H1 (cell line): ENCODE results near the gene JMJD7. TPM values are rescaled to one million over a fixed set of nuclear protein-coding genes. Genes with fewer than 3 reads are reported as not detected.

Experiments
- CTCF ChIA-PET: fragments of 300-600 bp; sonication (Branson Sonifier 250); formaldehyde crosslinking; loops from one replicate; lab custom pipeline; 2021; ENCODE audit not compliant: partially characterized antibody; lab: Charles Lee
- POLR2A ChIA-PET: fragments of 300-600 bp; sonication (Branson Sonifier 250); formaldehyde crosslinking; loops from one replicate; lab custom pipeline; 2021; ENCODE audit warnings: inconsistent platforms; ENCODE audit not compliant: partially characterized antibody; lab: Charles Lee
- DNase-seq, 2 experiments: peaks; one replicate each; pipeline versions ENCODE4 v3.0.0 to v3.0.0-alpha.2; 2010 to 2022; ENCODE audit warnings: low spot score in 2 of 2, low read depth in 1 of 2, mixed read lengths in 1 of 2
- FAIRE-seq: peaks from 2 replicates; lab custom pipeline; 2011; peaks lifted over from hg19 to GRCh38; lab: Jason Lieb, UNC
- H2AFZ ChIP-seq: 2 replicates; pipeline ENCODE4 v1.8.1; 2012; ENCODE audit warnings: low read length, inconsistent platforms
- H2AK5ac ChIP-seq: 2 replicates; pipeline ENCODE4 v1.6.1; 2013; ENCODE audit warnings: low read depth, low read length
- H2BK120ac ChIP-seq: replicated peaks from 2 replicates; pipeline ENCODE3; 2013; ENCODE audit warnings: low read depth, low read length, inconsistent platforms
- H2BK12ac ChIP-seq: 2 replicates; pipeline ENCODE4 v1.6.1; 2013; ENCODE audit warnings: low read depth, low read length
- H2BK15ac ChIP-seq: 2 replicates; pipeline ENCODE4 v1.6.1; 2013; ENCODE audit warnings: low read length
- H2BK20ac ChIP-seq: 2 replicates; pipeline ENCODE4 v1.6.1; 2013; ENCODE audit warnings: low read length
- H2BK5ac ChIP-seq: 2 replicates; pipeline ENCODE4 v1.6.1; 2013; ENCODE audit warnings: low read depth, low read length
- H3K14ac ChIP-seq: 2 replicates; pipeline ENCODE4 v1.6.1; 2013; ENCODE audit warnings: inconsistent platforms; ENCODE audit not compliant: insufficient read length
- H3K18ac ChIP-seq: 2 replicates; pipeline ENCODE4 v1.6.1; 2013; ENCODE audit warnings: low read length; ENCODE audit errors: extremely low read depth
- H3K23ac ChIP-seq: 2 replicates; pipeline ENCODE4 v1.6.1; 2013; ENCODE audit warnings: inconsistent platforms; ENCODE audit not compliant: insufficient read length
- H3K23me2 ChIP-seq: 2 replicates; pipeline ENCODE4 v1.6.1; 2013; ENCODE audit warnings: low read depth, low read length
- H3K27ac ChIP-seq: 2 replicates; pipeline ENCODE4 v1.6.1; 2011; ENCODE audit warnings: low read depth, low read length, inconsistent platforms
- H3K27me3 ChIP-seq, 4 experiments: replicated peaks in 1 of 4; 1 replicate in 1 of 4; 2 replicates in 3 of 4; pipeline versions ENCODE4 v1.6.1 to v1.8.1; 2011 to 2013; ENCODE audit warnings: low read length in 3 of 4, mild to moderate bottlenecking in 3 of 4, inconsistent platforms in 2 of 4, mixed read lengths in 2 of 4, moderate library complexity in 1 of 4; ENCODE audit not compliant: control insufficient read depth in 3 of 4, insufficient read depth in 3 of 4; ENCODE audit errors: extremely low read depth in 1 of 4
- H3K36me3 ChIP-seq, 4 experiments: 2 replicates each; pipeline versions ENCODE4 v1.6.1 to v1.8.1; 2011 to 2013; ENCODE audit warnings: mild to moderate bottlenecking in 4 of 4, low read length in 3 of 4, moderate library complexity in 2 of 4, control low read depth in 1 of 4, inconsistent platforms in 1 of 4; ENCODE audit not compliant: insufficient read depth in 4 of 4, control insufficient read depth in 2 of 4
- H3K4ac ChIP-seq: replicated peaks from 2 replicates; pipeline ENCODE3; 2013; ENCODE audit warnings: low read length, low read depth, mixed read lengths, inconsistent platforms; ENCODE audit not compliant: insufficient read length
- H3K4me1 ChIP-seq, 4 experiments: replicated peaks in 1 of 4; 1 replicate in 1 of 4; 2 replicates in 3 of 4; pipeline versions ENCODE4 v1.6.1 to v1.8.1; 2011 to 2013; ENCODE audit warnings: low read length in 3 of 4, inconsistent platforms in 2 of 4, mixed read lengths in 1 of 4; ENCODE audit not compliant: insufficient read depth in 4 of 4, control insufficient read depth in 3 of 4
- H3K4me2 ChIP-seq, 2 experiments: 2 replicates each; pipeline versions ENCODE4 v1.6.1 to v1.8.1; 2011 to 2013; ENCODE audit warnings: low read depth in 2 of 2, low read length in 2 of 2, control low read depth in 1 of 2, inconsistent platforms in 1 of 2, mild to moderate bottlenecking in 1 of 2; ENCODE audit not compliant: insufficient read depth in 1 of 2
- H3K4me3 ChIP-seq, 4 experiments: fragments of 200-600, 300-600 bp in 1 of 4; sonication (generic), shearing (Covaris generic), sonication (Bioruptor Twin) in 1 of 4; 2 replicates each; pipeline versions ENCODE4 v1.5.1 to v1.8.1; 2011 to 2016; ENCODE audit warnings: low read length in 4 of 4, low read depth in 3 of 4, control low read depth in 2 of 4, inconsistent platforms in 2 of 4, mild to moderate bottlenecking in 2 of 4, mixed read lengths in 1 of 4, moderate library complexity in 1 of 4; ENCODE audit not compliant: insufficient read depth in 2 of 4; ENCODE audit errors: extremely low read depth in 1 of 4
- H3K56ac ChIP-seq: replicated peaks from 2 replicates; pipeline ENCODE3; 2013; ENCODE audit warnings: low read depth, mild to moderate bottlenecking, mixed read lengths, low read length, inconsistent platforms; ENCODE audit not compliant: insufficient read length
- H3K79me1 ChIP-seq: 2 replicates; pipeline ENCODE4 v1.6.1; 2013; ENCODE audit warnings: low read depth, low read length, control low read depth
- H3K79me2 ChIP-seq, 2 experiments: 2 replicates each; pipeline versions ENCODE4 v1.6.1 to v1.8.1; 2012 to 2013; ENCODE audit warnings: low read length in 2 of 2, mild to moderate bottlenecking in 2 of 2, inconsistent platforms in 1 of 2; ENCODE audit not compliant: insufficient read depth in 2 of 2, control insufficient read depth in 1 of 2
- H3K9ac ChIP-seq, 4 experiments: replicated peaks in 1 of 4; 1 replicate in 1 of 4; 2 replicates in 3 of 4; pipeline versions ENCODE4 v1.6.1 to v1.8.1; 2011 to 2013; ENCODE audit warnings: low read depth in 3 of 4, low read length in 3 of 4, control low read depth in 2 of 4, mild to moderate bottlenecking in 2 of 4, moderate library complexity in 2 of 4, inconsistent platforms in 1 of 4; ENCODE audit errors: extremely low read depth in 1 of 4
- H3K9me3 ChIP-seq, 2 experiments: 2 replicates each; pipeline versions ENCODE4 v1.6.1 to v1.8.1; 2012 to 2013; ENCODE audit warnings: mild to moderate bottlenecking in 2 of 2, moderate library complexity in 2 of 2, control low read depth in 1 of 2, inconsistent platforms in 1 of 2, low read depth in 1 of 2, low read length in 1 of 2, mixed read lengths in 1 of 2; ENCODE audit not compliant: insufficient read depth in 2 of 2
- H4K20me1 ChIP-seq, 2 experiments: replicated peaks in 1 of 2; 2 replicates each; pipeline versions ENCODE3 to v1.8.1; 2011 to 2013; ENCODE audit warnings: inconsistent platforms in 2 of 2, low read length in 2 of 2, mild to moderate bottlenecking in 1 of 2; ENCODE audit not compliant: insufficient read depth in 2 of 2, control insufficient read depth in 1 of 2
- H4K5ac ChIP-seq: 2 replicates; pipeline ENCODE4 v1.6.1; 2013; ENCODE audit warnings: low read length, low read depth, mixed read lengths, inconsistent platforms; ENCODE audit not compliant: insufficient read length
- H4K8ac ChIP-seq: 2 replicates; pipeline ENCODE4 v1.8.0; 2013; ENCODE audit warnings: mild to moderate bottlenecking, moderate library complexity, low read length, inconsistent platforms; ENCODE audit not compliant: insufficient read depth; ENCODE audit errors: extremely low read depth
- H4K91ac ChIP-seq: replicated peaks from 2 replicates; pipeline ENCODE3; 2013; ENCODE audit warnings: low read length, mixed read lengths, inconsistent platforms; ENCODE audit not compliant: insufficient read length
- CREB1 ChIP-seq: IDR thresholded peaks from 2 replicates; pipeline ENCODE4 v1.6.1; 2012; ENCODE audit warnings: inconsistent platforms
- EGR1 ChIP-seq: IDR thresholded peaks from 2 replicates; pipeline ENCODE4 v1.6.1; 2011; ENCODE audit warnings: low read depth, low read length, borderline replicate concordance
- HDAC6 ChIP-seq: IDR thresholded peaks from one replicate; pipeline ENCODE4 v1.7.1; 2012; ENCODE audit warnings: low read depth, mild to moderate bottlenecking, inconsistent platforms, low read length, moderate library complexity
- KDM4A ChIP-seq: IDR thresholded peaks from one replicate; pipeline ENCODE4 v1.7.1; 2012; ENCODE audit warnings: low read depth, mild to moderate bottlenecking, moderate library complexity, low read length, inconsistent platforms; ENCODE audit not compliant: severe bottlenecking
- NANOG ChIP-seq: IDR thresholded peaks from 2 replicates; pipeline ENCODE4 v1.6.1; 2011; ENCODE audit warnings: low read length, low read depth, mild to moderate bottlenecking, inconsistent platforms; ENCODE audit not compliant: insufficient read depth, poor library complexity, severe bottlenecking
- RBBP5 ChIP-seq: IDR thresholded peaks from 2 replicates; pipeline ENCODE4 v1.7.1; 2012; ENCODE audit warnings: low read depth, mild to moderate bottlenecking, inconsistent platforms, low read length, moderate library complexity, borderline replicate concordance
- RFX5 ChIP-seq: IDR thresholded peaks from 2 replicates; pipeline ENCODE4 v1.6.1; 2011; ENCODE audit warnings: low read depth, low read length, improper control_type of control experiment, borderline replicate concordance
- SIN3A ChIP-seq, 2 experiments: IDR thresholded peaks in 1 of 2; conservative IDR thresholded peaks in 1 of 2; 2 replicates each; pipeline ENCODE4 v1.6.1; 2011 to 2012; ENCODE audit warnings: low read length in 2 of 2, improper control_type of control experiment in 1 of 2, low read depth in 1 of 2, mild to moderate bottlenecking in 1 of 2
- SP2 ChIP-seq: IDR thresholded peaks from 2 replicates; pipeline ENCODE4 v1.6.1; 2012; ENCODE audit warnings: mild to moderate bottlenecking, low read length, inconsistent platforms
- SP4 ChIP-seq: IDR thresholded peaks from 2 replicates; pipeline ENCODE4 v1.6.1; 2012; ENCODE audit warnings: low read length, inconsistent platforms
- TAF1 ChIP-seq: IDR thresholded peaks from 2 replicates; pipeline ENCODE4 v1.6.1; 2011; ENCODE audit warnings: mild to moderate bottlenecking, low read depth, low read length
- TAF7 ChIP-seq: optimal IDR thresholded peaks from 2 replicates; pipeline ENCODE3; 2011; ENCODE audit warnings: low read depth, mild to moderate bottlenecking, inconsistent platforms, low read length, moderate library complexity, borderline replicate concordance
- TBP ChIP-seq: IDR thresholded peaks from 2 replicates; pipeline ENCODE4 v1.6.1; 2011; ENCODE audit warnings: low read depth, low read length, improper control_type of control experiment
- WGBS, 2 experiments: shearing (Covaris generic) in 1 of 2; methylation state at CpG; one replicate each; pipeline versions ENCODE4 v1.1.6 to v1.1.7; 2013 to 2015; ENCODE audit warnings: low lambda C conversion rate in 2 of 2, mixed read lengths in 2 of 2, inconsistent platforms in 1 of 2, low coverage in 1 of 2, missing lambda C conversion rate in 1 of 2; ENCODE audit not compliant: insufficient replicate concordance in 2 of 2, insufficient coverage in 1 of 2, insufficient read length in 1 of 2; ENCODE audit errors: extremely low coverage in 1 of 2, missing lambda C conversion rate in 1 of 2; 5-methylcytosine and 5-hydroxymethylcytosine counted together
- polyA plus RNA-seq, 7 experiments: library from polyadenylated mRNA; depleted of rRNA in 3 of 7; stranded (reverse) in 5 of 7; unstranded in 2 of 7; fragments of >200 nt in 5 of 7; fragments of 200-250 nt in 2 of 7; gene quantifications; 1 replicate in 5 of 7; 2 replicates in 1 of 7; 4 replicates in 1 of 7; pipeline versions ENCODE4 v1.2.1 to v1.2.3, GENCODE V29; 2011 to 2013; ENCODE audit warnings: missing spikeins in 2 of 7, mixed read lengths in 2 of 7
- total RNA-seq: library from RNA; stranded (reverse); fragmentation: NEBNext Ultra II Directional; extraction: Animal tissue kit (Norgen Biotek cat#: 25700); gene quantifications from 2 replicates; pipeline ENCODE4 v1.2.1, GENCODE V29; 2021

JMJD7 gene
- total and polyA plus RNA-seq, 2 of the 8 experiments (the other 6 are each of a cell fraction or from before 2014, with no cell fraction given), result 15.0 to 20.0 TPM

GRCh38 chr15:41797201-41797944 is 30.5 kb upstream of the JMJD7 start:
- Histone ChIP-seq H3K9me3 (no peaks in the 10 kb centered on the region), H4K8ac (no peak overlapping the region), H3K9ac (no peak overlapping the region), H3K36me3 (no peaks in the 10 kb centered on the region), H3K23me2 (no peaks in the 10 kb centered on the region), H3K4me1 (no peaks in the 10 kb centered on the region), H4K5ac (no peak overlapping the region), H2BK12ac (no peak overlapping the region), H2AK5ac (no peak overlapping the region), H3K4me2 (no peak overlapping the region), H3K4ac (no peak overlapping the region), H2BK20ac (no peak overlapping the region), H2AFZ (no peak overlapping the region), H2BK5ac (no peak overlapping the region), H3K56ac (no peak overlapping the region), H3K79me1 (no peaks in the 10 kb centered on the region), H4K91ac (no peak overlapping the region), H2BK120ac (no peak overlapping the region), H3K18ac (no peak overlapping the region), H3K14ac (no peak overlapping the region), H3K23ac (no peak overlapping the region), H2BK15ac (no peak overlapping the region), H3K27me3 (no peaks in the 10 kb centered on the region), H3K27ac (no peak overlapping the region), H4K20me1 (peaks cover 0 to 2% of the 10 kb centered on the region in 2 experiments), H3K4me3 (no peak overlapping the region), H3K79me2 (no peaks in the 10 kb centered on the region; a peak in 1 of 4 replicates)
- DNase-seq, result no peak
- 89% methylated on average over 8 of the region's 8 CpGs; no CpG with 5 or more reads in 1 of the 2 experiments for WGBS, 2 experiments
- CTCF ChIA-PET, result interaction anchor here (1.1 to 2.4 kb wide), 3 partner anchors 13 to 61 kb away, joined by 3 to 20 read pairs (median 4); partner anchors contain the start of gene MAPKBP1
- FAIRE-seq, result no peak
- POLR2A ChIA-PET, result interaction anchor here (1.4 kb wide), 1 partner anchor 23 kb away, joined by 4 read pairs; the partner anchor contains the start of gene MAPKBP1
- no peak for TF ChIP-seq TAF1
- TF ChIP-seq CREB1, result no peak
- TF ChIP-seq KDM4A, result no peak
- TF ChIP-seq RFX5, result no peak
- no peak for TF ChIP-seq TAF7
- TF ChIP-seq NANOG, result no peak
- TF ChIP-seq SIN3A (conservative IDR thresholded peaks at IDR 0.05 in 1 of 2, IDR thresholded peaks at IDR 0.05 in 1 of 2; ENCODE audit: low read depth in 1 of 2, low read length in 2 of 2), result no peak
- TF ChIP-seq TBP, result no peak
- no peak for TF ChIP-seq SP2
- no peak for TF ChIP-seq RBBP5
- no peak for TF ChIP-seq SP4
- TF ChIP-seq EGR1, result no peak
- TF ChIP-seq HDAC6, result no peak
